ENCODE results near the gene SEC63. TPM values are rescaled to one million over a fixed set of nuclear protein-coding genes. Genes with fewer than 3 reads are reported as not detected.
"Not testable (repeated sequence)": the region's sequence is repeated elsewhere in the genome, so short reads cannot be mapped to it uniquely, and the experiment has no call there.

The SEC63 gene
- total RNA-seq, 2 donors from 2014 or later, result 65.3 to 84.3 TPM

DNA sequence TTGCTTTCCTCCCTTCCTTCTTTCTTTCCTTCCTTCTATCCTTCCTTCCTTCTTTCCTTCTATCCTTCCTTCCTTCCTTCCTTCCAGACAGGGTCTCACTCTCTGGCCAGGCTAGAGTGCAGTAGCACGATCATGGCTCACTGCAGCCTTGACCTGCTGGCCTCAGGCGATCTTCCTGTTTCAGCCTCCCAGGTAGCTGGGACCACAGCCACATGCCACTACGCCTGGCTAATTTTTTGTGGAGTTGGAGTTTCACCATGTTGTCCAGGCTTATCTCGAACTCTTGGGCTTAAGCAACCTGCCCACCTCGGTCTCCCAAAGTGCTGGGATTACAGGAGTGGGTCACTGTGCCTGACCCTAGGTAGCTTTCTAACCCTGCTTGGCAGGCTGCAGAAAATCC lies 12.2 kb upstream of the SEC63 start:
- H3K4me1 ChIP-seq, result no peaks in the 10 kb centered on the region
- no peak overlapping the region for H3K9ac ChIP-seq (ENCODE audit: low read depth in 2 of 2, low read length in 2 of 2)
- no peak for DNase-seq
- H3K27ac ChIP-seq, result no peak overlapping the region
- no peaks in the 10 kb centered on the region for H3K9me3 ChIP-seq
- H3K27me3 ChIP-seq, result no peaks in the 10 kb centered on the region
- intact Hi-C loops (cut with DNase I), result loop anchor here (10.0 kb wide), 1 partner anchor 555 kb away; no protein-coding TSS in a partner anchor
- H3K4me3 ChIP-seq, result no peak overlapping the region
- H3K36me3 ChIP-seq, result no peaks in the 10 kb centered on the region
- no peak for TF ChIP-seq CTCF (IDR thresholded peaks at IDR 0.05)

- intact Hi-C loops (cut with DNase I), result no loop called here
- H3K27me3 ChIP-seq, result no peaks in the 10 kb centered on the region
- no peaks in the 10 kb centered on the region for H3K9me3 ChIP-seq
- no peaks in the 10 kb centered on the region for H3K4me1 ChIP-seq
- no peak overlapping the region for H3K27ac ChIP-seq
- H3K4me3 ChIP-seq, result no peak overlapping the region
- no peak overlapping the region for H3K9ac ChIP-seq (ENCODE audit: low read depth in 2 of 2, low read length in 2 of 2)
- no peak for DNase-seq
- H3K36me3 ChIP-seq, result no peaks in the 10 kb centered on the region
- TF ChIP-seq CTCF (IDR thresholded peaks at IDR 0.05), result no peak
Measured at GRCh38 chr6:107968081-107968480, 10.1 kb upstream of the SEC63 start.

DNA sequence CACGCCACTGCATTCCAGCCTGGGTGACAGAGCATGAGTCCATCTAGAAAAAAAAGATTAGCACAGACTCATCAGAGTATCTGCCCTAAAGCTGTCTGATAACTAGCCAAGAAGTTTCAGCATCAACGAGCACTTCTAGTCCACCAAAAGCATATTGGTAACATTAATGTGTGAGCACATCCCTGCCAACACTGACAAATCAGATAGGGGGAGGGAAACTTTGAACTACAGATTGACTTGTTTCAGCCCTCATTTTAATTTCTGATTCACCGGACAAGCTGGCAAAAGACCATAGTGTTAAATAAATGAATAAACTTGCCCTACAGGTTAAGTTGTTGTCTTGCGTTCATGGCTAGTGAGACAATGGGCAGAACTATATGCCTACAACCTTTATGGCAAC lies 7.7 kb upstream of the SEC63 start:
- Histone ChIP-seq H3K27me3 (no peaks in the 10 kb centered on the region), H3K9ac (ENCODE audit: low read depth in 2 of 2, low read length in 2 of 2) (no peak overlapping the region), H3K4me1 (no peaks in the 10 kb centered on the region), H3K36me3 (no peaks in the 10 kb centered on the region), H3K9me3 (no peaks in the 10 kb centered on the region), H3K4me3 (no peak overlapping the region), H3K27ac (no peak overlapping the region)
- intact Hi-C loops (cut with DNase I), result no loop called here
- TF ChIP-seq CTCF (IDR thresholded peaks at IDR 0.05), result no peak
- no peak for DNase-seq

GRCh38 chr6:107962723-107963122 lies 4.7 kb upstream of the SEC63 start:
- Histone ChIP-seq H3K4me1 (no peaks in the 10 kb centered on the region), H3K27ac (no peak overlapping the region), H3K9ac (ENCODE audit: low read depth in 2 of 2, low read length in 2 of 2) (no peak overlapping the region), H3K27me3 (no peaks in the 10 kb centered on the region), H3K4me3 (no peak overlapping the region), H3K36me3 (no peaks in the 10 kb centered on the region), H3K9me3 (no peaks in the 10 kb centered on the region)
- TF ChIP-seq CTCF (IDR thresholded peaks at IDR 0.05), result no peak
- no peak for DNase-seq
- intact Hi-C loops (cut with DNase I), result no loop called here

GRCh38 chr6:107959392-107959791 lies 1.4 kb upstream of the SEC63 start:
- Histone ChIP-seq H3K36me3 (no peaks in the 10 kb centered on the region), H3K27me3 (no peaks in the 10 kb centered on the region), H3K9me3 (no peaks in the 10 kb centered on the region), H3K9ac (ENCODE audit: low read depth in 2 of 2, low read length in 2 of 2) (no peak overlapping the region), H3K4me1 (no peaks in the 10 kb centered on the region), H3K27ac (no peak overlapping the region), H3K4me3 (no peak overlapping the region)
- DNase-seq, result no peak
- intact Hi-C loops (cut with DNase I), result loop anchor here (10.0 kb wide), 1 partner anchor 1135 kb away; the partner anchor contains the start of genes CEP57L1 and SESN1
- no peak for TF ChIP-seq CTCF (IDR thresholded peaks at IDR 0.05)

- H3K36me3 ChIP-seq, H3K4me1 ChIP-seq, H3K27me3 ChIP-seq, H3K9me3 ChIP-seq, DNase-seq: not testable (repeated sequence)
- peak overlapping the region; percentile 52 to 66 for H3K9ac ChIP-seq (ENCODE audit: low read depth in 2 of 2, low read length in 2 of 2)
- intact Hi-C loops (cut with DNase I), result loop anchor here (10.0 kb wide), 1 partner anchor 1136 kb away; the partner anchor contains the start of genes CEP57L1 and SESN1
- peak overlapping the region; percentile 63 for H3K27ac ChIP-seq
- H3K4me3 ChIP-seq, result peak overlapping the region; percentile 93
Measured at GRCh38 chr6:107958689-107959362, 818 bp upstream of the SEC63 start.
